Brain microvascular endothelial cell (primary cell): Measurements from ENCODE around the gene DET1.

Experiments
- DNase-seq: peaks from one replicate; pipeline ENCODE4 v3.0.0-alpha.2; 2020
- H3K27ac ChIP-seq: fragments of 250-450 bp; sonication (Bioruptor Pico); 2 replicates; pipeline ENCODE4 v1.5.1; 2020; ENCODE audit warnings: mild to moderate bottlenecking, moderate library complexity
- H3K27me3 ChIP-seq: fragments of 250-450 bp; sonication (Bioruptor Pico); replicated peaks from 2 replicates; pipeline ENCODE4 v1.5.1; 2020; ENCODE audit warnings: mild to moderate bottlenecking
- H3K36me3 ChIP-seq: fragments of 250-450 bp; sonication (Bioruptor Pico); replicated peaks from 2 replicates; pipeline ENCODE4 v1.5.1; 2020; ENCODE audit warnings: mild to moderate bottlenecking
- H3K4me3 ChIP-seq: 2 replicates; pipeline ENCODE4 v1.5.1; 2011; ENCODE audit warnings: low read depth, mild to moderate bottlenecking, control low read depth, low read length, moderate library complexity
- CTCF ChIP-seq: IDR thresholded peaks from 2 replicates; pipeline ENCODE4 v1.5.1; 2011; ENCODE audit warnings: low read depth, mild to moderate bottlenecking, moderate library complexity, low read length, control low read depth, inconsistent platforms; ENCODE audit errors: missing control alignments
- in situ Hi-C: cut with HindIII; loops from 2 replicates; pipeline ENCODE4 v1.10.0; 2017; ENCODE audit warnings: low sequenced_read_pairs, low pct_ligation_motif_present

DET1 gene

GRCh38 chr15:88463870-88464532 lies 82.5 kb downstream of the DET1 start:
- H3K27me3 ChIP-seq, result no peaks in the 10 kb centered on the region
- H3K4me3 ChIP-seq, result no peak overlapping the region
- H3K27ac ChIP-seq, result no peak overlapping the region
- TF ChIP-seq CTCF, result no peak
- in situ Hi-C loops, result no loop called here
- peaks cover 16% of the 10 kb centered on the region for H3K36me3 ChIP-seq
- DNase-seq, result no peak
